Measurements from ENCODE around the gene CREG1. TPM values are rescaled to one million over a fixed set of nuclear protein-coding genes. Genes with fewer than 3 reads are reported as not detected.
"Not testable (repeated sequence)": the region's sequence is repeated elsewhere in the genome, so short reads cannot be mapped to it uniquely, and the experiment has no call there.

CREG1 gene
- polyA plus RNA-seq (2013, experiment 1 of 2; ENCODE audit: insufficient read length): 17.9 TPM
- polyA plus RNA-seq (2013, experiment 2 of 2; ENCODE audit: insufficient read length): 17.7 TPM

- DNase-seq: peak; percentile 89
Measured at GRCh38 chr1:167553136-167554027, at the start of gene CREG1. Gene CREG1, minus strand, starts transcription at chr1:167553762.

GRCh38 chr1:167602840-167603239, 49.3 kb upstream of the CREG1 start:
- no peak for DNase-seq

GRCh38 chr1:167601442-167602383, 48.2 kb upstream of the CREG1 start:
- DNase-seq: peak; percentile 10

- peak; percentile 40 for DNase-seq
Measured at GRCh38 chr1:167599957-167600581, 46.5 kb upstream of the CREG1 start.

GRCh38 chr1:167594822-167595221, 41.3 kb upstream of the CREG1 start:
- DNase-seq: no peak

- no peak for DNase-seq
Measured at GRCh38 chr1:167593860-167594259, 40.3 kb upstream of the CREG1 start.

- no peak for DNase-seq
Measured at GRCh38 chr1:167592475-167592874, 38.9 kb upstream of the CREG1 start.

GRCh38 chr1:167588361-167588760, 34.8 kb upstream of the CREG1 start:
- no peak for DNase-seq

GRCh38 chr1:167587872-167588271, 34.3 kb upstream of the CREG1 start:
- no peak for DNase-seq

- DNase-seq: no peak
Measured at GRCh38 chr1:167587342-167587741, 33.8 kb upstream of the CREG1 start.

- no peak for DNase-seq
Measured at GRCh38 chr1:167584581-167584980, 31.0 kb upstream of the CREG1 start.

- DNase-seq: no peak
Measured at GRCh38 chr1:167582722-167583121, 29.2 kb upstream of the CREG1 start.

- no peak for DNase-seq
Measured at GRCh38 chr1:167582064-167582463, 28.5 kb upstream of the CREG1 start.

- DNase-seq: no peak
Measured at GRCh38 chr1:167579986-167580385, 26.4 kb upstream of the CREG1 start.

GRCh38 chr1:167578939-167579521, 25.5 kb upstream of the CREG1 start:
- no peak for DNase-seq

GRCh38 chr1:167575649-167576048, 22.1 kb upstream of the CREG1 start:
- no peak for DNase-seq

GRCh38 chr1:167573035-167573434, 19.5 kb upstream of the CREG1 start:
- DNase-seq: no peak

- not testable (repeated sequence) for DNase-seq
Measured at GRCh38 chr1:167570712-167571111, 17.1 kb upstream of the CREG1 start.

GRCh38 chr1:167567663-167568062, 14.1 kb upstream of the CREG1 start:
- DNase-seq: no peak

GRCh38 chr1:167566766-167567165, 13.2 kb upstream of the CREG1 start:
- no peak for DNase-seq

- DNase-seq: no peak
Measured at GRCh38 chr1:167565922-167566321, 12.4 kb upstream of the CREG1 start.

- peak; percentile 6 for DNase-seq
Measured at GRCh38 chr1:167564612-167565270, 11.2 kb upstream of the CREG1 start.
